Fibroblast of skin of right quadriceps (primary cell): Measurements from ENCODE around the gene KLRF2.

Experiments
- DNase-seq: peaks from one replicate; pipeline ENCODE4 v3.0.0-alpha.2; 2013

The KLRF2 gene

GRCh38 chr12:9895215-9895971 is 14.1 kb downstream of the KLRF2 start:
- no peak for DNase-seq

GRCh38 chr12:9897535-9897934 is 16.2 kb downstream of the KLRF2 start:
- DNase-seq: no peak

GRCh38 chr12:9899209-9899608 is 17.9 kb downstream of the KLRF2 start:
- no peak for DNase-seq

- no peak for DNase-seq
Observed at GRCh38 chr12:9900930-9901329, 19.6 kb downstream of the KLRF2 start.

- DNase-seq: no peak
Observed at GRCh38 chr12:9902539-9903228, 21.4 kb downstream of the KLRF2 start.

- DNase-seq: no peak
Observed at GRCh38 chr12:9906873-9907272, 25.6 kb downstream of the KLRF2 start.

- DNase-seq: no peak
Observed at GRCh38 chr12:9907769-9908168, 26.5 kb downstream of the KLRF2 start.

GRCh38 chr12:9908350-9908749 is 27.1 kb downstream of the KLRF2 start:
- DNase-seq: no peak

GRCh38 chr12:9909724-9910123 is 28.4 kb downstream of the KLRF2 start:
- no peak for DNase-seq

GRCh38 chr12:9910716-9911421 is 29.6 kb downstream of the KLRF2 start:
- DNase-seq: peak; percentile 4

- no peak for DNase-seq
Observed at GRCh38 chr12:9911708-9912107, 30.4 kb downstream of the KLRF2 start.

- DNase-seq: no peak
Observed at GRCh38 chr12:9919443-9919842, 38.2 kb downstream of the KLRF2 start.

GRCh38 chr12:9920451-9920850 is 39.2 kb downstream of the KLRF2 start:
- DNase-seq: no peak

- no peak for DNase-seq
Observed at GRCh38 chr12:9922429-9922828, 41.1 kb downstream of the KLRF2 start.

- DNase-seq: peak; percentile 14
Observed at GRCh38 chr12:9925705-9926393, 44.6 kb downstream of the KLRF2 start.

- DNase-seq: no peak
Observed at GRCh38 chr12:9926876-9927275, 45.6 kb downstream of the KLRF2 start.

GRCh38 chr12:9928607-9929006 is 47.3 kb downstream of the KLRF2 start:
- DNase-seq: no peak

GRCh38 chr12:9931245-9931644 is 50.0 kb downstream of the KLRF2 start:
- no peak for DNase-seq

GRCh38 chr12:9932270-9932669 is 51.0 kb downstream of the KLRF2 start, which contains the start of gene CLEC2A:
Gene CLEC2A (minus strand): TSS chr12:9932370. CDS start chr12:9932329, 41 bp downstream.
- DNase-seq: no peak

GRCh38 chr12:9933958-9934357 is 52.7 kb downstream of the KLRF2 start:
- DNase-seq: peak; percentile 47

- no peak for DNase-seq
Observed at GRCh38 chr12:9935026-9935425, 53.7 kb downstream of the KLRF2 start.

- peak; percentile 2 for DNase-seq
Observed at GRCh38 chr12:9936591-9936990, 55.3 kb downstream of the KLRF2 start.

- no peak for DNase-seq
Observed at GRCh38 chr12:9940375-9940774, 59.1 kb downstream of the KLRF2 start.
